Testis (tissue), 2 donors: ENCODE measurements around the gene SIRPB2.

Source experiments
- POLR2A ChIP-seq: fragments of 450-650 bp; IDR thresholded peaks from one replicate; pipeline ENCODE4 v1.6.1; 2017; ENCODE audit warnings: antibody characterized with exemption, mild to moderate bottlenecking, moderate library complexity
- TF ChIP-seq, protein P1 (sequence below), 3 experiments: fragments of 450-650 bp in 2 of 3; fragments of 200-600 bp in 1 of 3; sonication (generic) in 1 of 3; IDR thresholded peaks; one replicate each; pipeline ENCODE4 v1.5.1; 2016 to 2019; ENCODE audit warnings: antibody characterized with exemption in 3 of 3, mild to moderate bottlenecking in 2 of 3, moderate library complexity in 1 of 3

DNA sequence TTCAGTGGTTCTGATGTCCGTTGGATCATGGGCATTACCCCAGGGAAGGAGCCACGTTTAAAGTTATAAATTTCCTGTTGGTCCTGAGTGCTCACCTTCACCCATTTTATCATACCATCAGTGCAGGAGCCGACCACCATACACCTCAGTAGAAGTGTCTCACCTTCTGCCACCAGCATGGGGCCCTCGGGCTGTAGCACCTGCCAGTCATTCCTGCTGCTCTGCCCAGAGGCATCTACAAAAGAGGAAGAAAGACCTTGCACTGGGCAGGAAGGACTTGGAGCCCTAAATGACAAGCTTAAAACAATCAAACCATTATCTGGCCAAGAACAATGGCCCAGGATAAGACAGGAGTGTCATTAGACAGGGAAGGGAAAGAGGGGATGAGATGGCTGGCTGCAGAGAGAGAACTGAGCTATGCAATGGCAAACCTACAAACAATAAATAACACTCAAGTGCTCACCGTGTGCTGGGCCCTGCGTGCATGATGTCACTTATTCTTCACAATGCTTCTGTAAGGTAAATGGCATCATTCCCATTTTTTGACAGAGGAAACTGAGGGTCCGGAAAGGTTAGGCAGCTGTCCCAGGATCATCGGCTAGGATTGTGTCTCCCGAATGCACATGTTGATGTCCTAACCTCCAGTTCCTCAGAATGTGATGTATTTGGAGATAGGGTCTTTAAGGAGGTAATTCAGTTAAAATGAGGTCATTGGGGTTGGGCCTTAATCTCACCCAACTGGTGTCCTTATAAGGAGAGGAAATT lies 11.2 kb downstream of the SIRPB2 start:
- TF ChIP-seq POLR2A: no peak
- TF ChIP-seq, protein P1, sequence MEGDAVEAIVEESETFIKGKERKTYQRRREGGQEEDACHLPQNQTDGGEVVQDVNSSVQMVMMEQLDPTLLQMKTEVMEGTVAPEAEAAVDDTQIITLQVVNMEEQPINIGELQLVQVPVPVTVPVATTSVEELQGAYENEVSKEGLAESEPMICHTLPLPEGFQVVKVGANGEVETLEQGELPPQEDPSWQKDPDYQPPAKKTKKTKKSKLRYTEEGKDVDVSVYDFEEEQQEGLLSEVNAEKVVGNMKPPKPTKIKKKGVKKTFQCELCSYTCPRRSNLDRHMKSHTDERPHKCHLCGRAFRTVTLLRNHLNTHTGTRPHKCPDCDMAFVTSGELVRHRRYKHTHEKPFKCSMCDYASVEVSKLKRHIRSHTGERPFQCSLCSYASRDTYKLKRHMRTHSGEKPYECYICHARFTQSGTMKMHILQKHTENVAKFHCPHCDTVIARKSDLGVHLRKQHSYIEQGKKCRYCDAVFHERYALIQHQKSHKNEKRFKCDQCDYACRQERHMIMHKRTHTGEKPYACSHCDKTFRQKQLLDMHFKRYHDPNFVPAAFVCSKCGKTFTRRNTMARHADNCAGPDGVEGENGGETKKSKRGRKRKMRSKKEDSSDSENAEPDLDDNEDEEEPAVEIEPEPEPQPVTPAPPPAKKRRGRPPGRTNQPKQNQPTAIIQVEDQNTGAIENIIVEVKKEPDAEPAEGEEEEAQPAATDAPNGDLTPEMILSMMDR (IDR thresholded peaks at IDR 0.05): no peak
